HL-60 (cell line): Measurements from ENCODE around the gene BDH2.

ENCODE experiments used
- DNase-seq, 2 experiments: peaks; one replicate each; pipeline ENCODE4 v3.0.0-alpha.2; 2010 to 2020; ENCODE audit warnings: low read depth in 1 of 2, low spot score in 1 of 2
- H3K27ac ChIP-seq: fragments of 250-450 bp; sonication (Bioruptor Pico); replicated peaks from 2 replicates; pipeline ENCODE4 v1.5.1; 2020; ENCODE audit warnings: mild to moderate bottlenecking, moderate library complexity
- H3K27me3 ChIP-seq: fragments of 250-450 bp; sonication (Bioruptor Pico); 2 replicates; pipeline ENCODE4 v1.5.1; 2021; ENCODE audit warnings: mild to moderate bottlenecking, moderate library complexity; ENCODE audit not compliant: insufficient read depth, poor library complexity, severe bottlenecking
- H3K4me3 ChIP-seq: replicated peaks from 2 replicates; pipeline ENCODE4 v1.5.1; 2011; ENCODE audit warnings: mild to moderate bottlenecking, control low read depth, low read length; ENCODE audit not compliant: insufficient read depth
- CTCF ChIP-seq: IDR thresholded peaks from one replicate; pipeline ENCODE4 v1.5.1; 2011; ENCODE audit warnings: low read length, control low read depth, inconsistent platforms; ENCODE audit not compliant: insufficient read depth
- GABPA ChIP-seq: IDR thresholded peaks from 2 replicates; pipeline ENCODE4 v1.6.1; 2012; ENCODE audit warnings: low read depth
- POLR2AphosphoS5 ChIP-seq: IDR thresholded peaks from 2 replicates; pipeline ENCODE4 v1.6.1; 2012; ENCODE audit warnings: low read depth
- REST ChIP-seq: IDR thresholded peaks from 2 replicates; pipeline ENCODE4 v1.6.1; 2012; ENCODE audit warnings: low read depth; ENCODE audit not compliant: insufficient replicate concordance
- SPI1 ChIP-seq: IDR thresholded peaks from 2 replicates; pipeline ENCODE4 v1.6.1; 2012; ENCODE audit warnings: low read depth, mild to moderate bottlenecking, borderline replicate concordance
- long read RNA-seq: library from polyadenylated mRNA; unstranded; transcript quantifications from one replicate; pipeline ENCODE4 v2.0.0, GENCODE V29; 2020

Gene BDH2
- long read RNA-seq, transcript BDH2-201 (10 exons, 1,126 nt) = major isoform, 37 of 42 reads
- long read RNA-seq, partial matches to known transcripts = 1 of 42 reads
- long read RNA-seq, other reads (novel, unspliced or antisense) = 3 of 42 reads

GRCh38 chr4:103099691-103100392 lies at the start of gene BDH2:
TSS of gene BDH2 (minus strand) at chr4:103099834. CDS start at chr4:103096254, 3,580 bp downstream.
- TF ChIP-seq POLR2AphosphoS5 (no peak), SPI1 (peak; percentile 17; the same call in 1 of the 2 replicates), REST (no peak), CTCF (peak; percentile 42)
- DNase-seq = peak; percentile 82 to 85
- peak within 1 kb of the TSS; percentile 40 for H3K4me3 ChIP-seq
- H3K27ac ChIP-seq = peak within 1 kb of the TSS; percentile 50
- no peaks in the 10 kb centered on the region for H3K27me3 ChIP-seq

GRCh38 chr4:103144926-103145325 lies 45.3 kb upstream of the BDH2 start:
- Histone ChIP-seq H3K27me3 (no peaks in the 10 kb centered on the region), H3K27ac (no peak overlapping the region), H3K4me3 (no peak overlapping the region)
- TF ChIP-seq GABPA (no peak), REST (no peak), SPI1 (peak; percentile 29; the same call in 1 of the 2 replicates)
- no peak for DNase-seq

- no peak for DNase-seq
- H3K27me3 ChIP-seq = no peaks in the 10 kb centered on the region
- no peak overlapping the region for H3K4me3 ChIP-seq
- TF ChIP-seq CTCF (no peak), REST (no peak), GABPA (no peak), SPI1 (no peak), POLR2AphosphoS5 (no peak)
- peak overlapping the region; percentile 70 for H3K27ac ChIP-seq
Measured at GRCh38 chr4:103137446-103137827, 37.8 kb upstream of the BDH2 start.
